SK-N-SH (cell line): Measurements from ENCODE around the gene KDSR.

Experiments
- EP300 ChIP-seq, 2 experiments: IDR thresholded peaks; 2 replicates each; pipeline versions ENCODE4 v1.4.0 to v1.6.1; 2012; ENCODE audit warnings: borderline replicate concordance in 1 of 2, low read depth in 1 of 2, low read length in 1 of 2
- EZH2phosphoT487 ChIP-seq: fragments of 200-600 bp; sonication (generic); IDR thresholded peaks from 2 replicates; pipeline ENCODE4 v1.6.1; 2017; ENCODE audit warnings: low read depth, mixed run types, mild to moderate bottlenecking, antibody characterized with exemption, moderate library complexity, borderline replicate concordance
- GABPA ChIP-seq: IDR thresholded peaks from 2 replicates; pipeline ENCODE4 v1.4.0; 2012; ENCODE audit warnings: low read depth, mild to moderate bottlenecking
- JUND ChIP-seq: IDR thresholded peaks from 2 replicates; pipeline ENCODE4 v1.4.0; 2012
- POLR2AphosphoS5 ChIP-seq: IDR thresholded peaks from 2 replicates; pipeline ENCODE4 v1.6.1; 2012; ENCODE audit warnings: low read depth, low read length
- RCOR1 ChIP-seq: fragments of 150-350 bp; IDR thresholded peaks from 2 replicates; pipeline ENCODE4 v1.6.1; 2017; ENCODE audit warnings: antibody characterized with exemption, low read length
- RFX5 ChIP-seq: IDR thresholded peaks from 2 replicates; pipeline ENCODE4 v1.6.1; 2012; ENCODE audit warnings: mild to moderate bottlenecking, improper control_type of control experiment, low read length
- SMC3 ChIP-seq: IDR thresholded peaks from 2 replicates; pipeline ENCODE4 v1.6.1; 2012; ENCODE audit warnings: low read depth, low read length, improper control_type of control experiment
- TAF1 ChIP-seq: IDR thresholded peaks from 2 replicates; pipeline ENCODE4 v1.6.1; 2012; ENCODE audit warnings: low read depth, mild to moderate bottlenecking, low read length, moderate library complexity, borderline replicate concordance
- TF ChIP-seq, protein P1 (sequence below): fragments of 200-600 bp; sonication (generic); IDR thresholded peaks from 2 replicates; pipeline ENCODE4 v1.6.1; 2017; ENCODE audit warnings: antibody characterized with exemption, mild to moderate bottlenecking, moderate library complexity
- TF ChIP-seq, protein P2 (sequence below): IDR thresholded peaks from 2 replicates; pipeline ENCODE4 v1.6.1; 2012; ENCODE audit warnings: mild to moderate bottlenecking, low read depth, low read length, moderate library complexity

DNA sequence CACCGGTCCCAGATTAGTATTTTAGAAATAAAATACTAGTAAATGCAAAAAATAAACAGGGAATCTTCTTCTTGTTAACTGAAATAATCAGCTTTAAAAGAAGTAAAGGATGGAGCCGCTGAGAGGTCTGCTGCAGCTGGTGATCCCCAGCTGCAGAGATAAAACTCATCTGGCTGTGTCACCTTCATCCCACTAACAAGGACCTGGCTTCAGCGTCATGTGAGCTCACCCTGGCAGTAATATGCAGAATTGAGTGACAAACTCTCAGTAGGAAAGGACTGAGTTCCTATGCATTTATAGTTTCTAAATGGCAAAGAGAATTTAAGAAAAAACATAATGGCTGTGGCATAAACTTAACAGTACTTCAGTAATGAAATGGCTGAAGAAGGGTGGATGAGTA, 27.9 kb upstream of the KDSR start:
- TF ChIP-seq EZH2phosphoT487 (no peak), JUND (no peak), RFX5 (no peak), POLR2AphosphoS5 (no peak), SMC3 (no peak), GABPA (no peak), RCOR1 (no peak), TAF1 (no peak), EP300 (IDR thresholded peaks at IDR 0.05; ENCODE audit: borderline replicate concordance in 1 of 2, low read depth in 1 of 2, low read length in 1 of 2) (no peak)
- TF ChIP-seq, protein P1, sequence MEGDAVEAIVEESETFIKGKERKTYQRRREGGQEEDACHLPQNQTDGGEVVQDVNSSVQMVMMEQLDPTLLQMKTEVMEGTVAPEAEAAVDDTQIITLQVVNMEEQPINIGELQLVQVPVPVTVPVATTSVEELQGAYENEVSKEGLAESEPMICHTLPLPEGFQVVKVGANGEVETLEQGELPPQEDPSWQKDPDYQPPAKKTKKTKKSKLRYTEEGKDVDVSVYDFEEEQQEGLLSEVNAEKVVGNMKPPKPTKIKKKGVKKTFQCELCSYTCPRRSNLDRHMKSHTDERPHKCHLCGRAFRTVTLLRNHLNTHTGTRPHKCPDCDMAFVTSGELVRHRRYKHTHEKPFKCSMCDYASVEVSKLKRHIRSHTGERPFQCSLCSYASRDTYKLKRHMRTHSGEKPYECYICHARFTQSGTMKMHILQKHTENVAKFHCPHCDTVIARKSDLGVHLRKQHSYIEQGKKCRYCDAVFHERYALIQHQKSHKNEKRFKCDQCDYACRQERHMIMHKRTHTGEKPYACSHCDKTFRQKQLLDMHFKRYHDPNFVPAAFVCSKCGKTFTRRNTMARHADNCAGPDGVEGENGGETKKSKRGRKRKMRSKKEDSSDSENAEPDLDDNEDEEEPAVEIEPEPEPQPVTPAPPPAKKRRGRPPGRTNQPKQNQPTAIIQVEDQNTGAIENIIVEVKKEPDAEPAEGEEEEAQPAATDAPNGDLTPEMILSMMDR = no peak
- TF ChIP-seq, protein P2, sequence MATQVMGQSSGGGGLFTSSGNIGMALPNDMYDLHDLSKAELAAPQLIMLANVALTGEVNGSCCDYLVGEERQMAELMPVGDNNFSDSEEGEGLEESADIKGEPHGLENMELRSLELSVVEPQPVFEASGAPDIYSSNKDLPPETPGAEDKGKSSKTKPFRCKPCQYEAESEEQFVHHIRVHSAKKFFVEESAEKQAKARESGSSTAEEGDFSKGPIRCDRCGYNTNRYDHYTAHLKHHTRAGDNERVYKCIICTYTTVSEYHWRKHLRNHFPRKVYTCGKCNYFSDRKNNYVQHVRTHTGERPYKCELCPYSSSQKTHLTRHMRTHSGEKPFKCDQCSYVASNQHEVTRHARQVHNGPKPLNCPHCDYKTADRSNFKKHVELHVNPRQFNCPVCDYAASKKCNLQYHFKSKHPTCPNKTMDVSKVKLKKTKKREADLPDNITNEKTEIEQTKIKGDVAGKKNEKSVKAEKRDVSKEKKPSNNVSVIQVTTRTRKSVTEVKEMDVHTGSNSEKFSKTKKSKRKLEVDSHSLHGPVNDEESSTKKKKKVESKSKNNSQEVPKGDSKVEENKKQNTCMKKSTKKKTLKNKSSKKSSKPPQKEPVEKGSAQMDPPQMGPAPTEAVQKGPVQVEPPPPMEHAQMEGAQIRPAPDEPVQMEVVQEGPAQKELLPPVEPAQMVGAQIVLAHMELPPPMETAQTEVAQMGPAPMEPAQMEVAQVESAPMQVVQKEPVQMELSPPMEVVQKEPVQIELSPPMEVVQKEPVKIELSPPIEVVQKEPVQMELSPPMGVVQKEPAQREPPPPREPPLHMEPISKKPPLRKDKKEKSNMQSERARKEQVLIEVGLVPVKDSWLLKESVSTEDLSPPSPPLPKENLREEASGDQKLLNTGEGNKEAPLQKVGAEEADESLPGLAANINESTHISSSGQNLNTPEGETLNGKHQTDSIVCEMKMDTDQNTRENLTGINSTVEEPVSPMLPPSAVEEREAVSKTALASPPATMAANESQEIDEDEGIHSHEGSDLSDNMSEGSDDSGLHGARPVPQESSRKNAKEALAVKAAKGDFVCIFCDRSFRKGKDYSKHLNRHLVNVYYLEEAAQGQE = no peak
